ENCODE measurements around the gene PPP1R1C.

The PPP1R1C gene

DNA sequence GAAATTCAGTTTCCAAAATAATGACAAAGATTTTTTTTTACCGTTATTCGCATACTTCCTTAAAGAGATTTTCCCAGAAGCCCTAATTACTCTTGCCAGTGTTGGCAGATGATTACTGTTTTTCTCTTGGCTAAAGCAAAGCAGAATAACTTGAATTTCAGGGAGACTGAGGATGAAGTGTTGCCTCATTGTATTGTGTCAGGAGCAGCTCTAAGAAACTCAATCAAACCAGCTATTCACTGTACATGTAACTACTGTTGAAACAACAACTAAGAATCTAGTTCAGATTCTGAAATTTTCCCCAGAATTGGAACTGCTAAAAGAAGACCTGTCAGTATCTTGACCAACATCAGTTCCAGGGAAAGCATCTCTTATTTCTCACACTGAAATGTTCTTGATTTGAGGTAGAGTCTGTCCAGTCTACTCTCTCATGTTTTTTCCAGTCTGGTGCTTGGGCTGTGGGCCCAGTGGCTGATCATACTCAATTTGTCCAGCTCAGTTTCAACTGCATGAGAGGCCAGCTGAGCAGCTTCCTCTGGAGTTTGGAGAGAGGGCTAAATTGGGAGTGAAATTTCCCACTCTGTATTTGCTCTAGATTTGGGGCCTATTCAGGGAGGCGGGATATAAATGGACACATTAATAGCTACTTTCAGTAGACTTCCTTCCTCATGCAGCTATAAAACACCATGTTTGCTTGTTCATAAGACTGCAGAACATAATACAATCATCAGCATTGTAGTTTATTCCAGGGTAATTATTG lies 78.5 kb downstream of the PPP1R1C start:
- peak; percentile 67 for DNase-seq (ENCODE audit: low spot score)

GRCh38 chr2:182066400-182067087 lies 80.9 kb downstream of the PPP1R1C start:
- no peak for DNase-seq (ENCODE audit: low spot score)

GRCh38 chr2:182067393-182067792 lies 81.7 kb downstream of the PPP1R1C start:
- no peak for DNase-seq (ENCODE audit: low spot score)

GRCh38 chr2:182068811-182069210 lies 83.2 kb downstream of the PPP1R1C start:
- DNase-seq (ENCODE audit: low spot score): no peak

GRCh38 chr2:182069416-182069815 lies 83.8 kb downstream of the PPP1R1C start:
- no peak for DNase-seq (ENCODE audit: low spot score)

DNA sequence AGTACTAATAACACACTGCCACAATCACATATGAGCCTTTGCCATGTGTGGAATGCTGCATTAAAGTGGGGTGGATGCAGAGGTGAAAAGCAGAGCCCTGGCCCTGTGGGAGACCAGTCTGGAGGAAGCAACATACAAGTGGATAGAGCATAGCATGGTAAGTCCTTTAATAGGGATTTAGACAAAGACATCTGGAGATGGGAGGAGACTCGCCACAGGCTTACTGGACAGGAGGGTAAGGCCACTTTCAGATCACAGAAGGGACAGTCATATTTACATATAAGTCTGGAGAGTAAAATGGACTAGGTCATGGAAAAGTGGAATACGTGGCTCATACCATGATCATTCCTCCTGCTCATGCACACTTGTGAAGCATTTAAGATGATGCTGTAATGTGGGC lies 84.3 kb downstream of the PPP1R1C start:
- DNase-seq (ENCODE audit: low spot score): no peak

DNA sequence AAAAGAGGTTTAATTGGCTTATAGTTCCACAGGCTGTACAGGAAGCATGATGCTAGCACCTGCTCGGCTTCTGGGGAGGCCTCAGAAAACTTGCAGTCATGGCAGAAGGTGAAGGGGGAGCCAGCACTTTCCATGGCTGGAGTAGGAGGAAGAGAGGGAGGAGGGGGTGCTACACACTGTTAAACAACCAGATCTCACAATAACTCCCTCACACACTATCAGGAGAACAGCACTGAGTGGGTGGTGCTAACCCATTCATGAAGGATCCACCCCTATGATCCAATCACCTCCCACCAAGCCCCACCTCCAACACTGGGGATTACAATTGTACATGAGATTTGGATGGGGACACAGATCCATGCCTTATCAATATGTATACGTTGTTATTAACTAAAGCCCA lies 85.1 kb downstream of the PPP1R1C start:
- DNase-seq (ENCODE audit: low spot score): no peak

DNA sequence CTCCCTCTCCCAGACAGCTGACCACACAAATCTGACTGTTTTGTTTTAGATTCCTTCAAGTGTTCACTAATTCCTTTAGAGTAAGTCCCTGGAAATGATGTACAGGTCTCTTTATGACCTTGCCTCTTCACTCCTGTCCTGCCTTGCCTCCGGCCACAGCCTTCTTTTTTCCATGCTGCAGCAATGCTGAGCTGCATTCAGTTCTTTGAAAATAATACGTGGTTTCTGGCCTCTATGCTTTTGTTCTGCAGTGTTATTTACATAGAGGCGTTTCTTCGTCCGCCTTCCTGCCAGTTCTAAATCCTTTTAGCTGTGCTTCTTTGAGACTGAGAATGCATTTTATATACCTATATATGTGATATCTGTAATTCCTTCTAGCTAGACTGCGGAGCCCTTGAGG lies 87.2 kb downstream of the PPP1R1C start:
- DNase-seq (ENCODE audit: low spot score): no peak

GRCh38 chr2:182073613-182074012 lies 88.0 kb downstream of the PPP1R1C start:
- DNase-seq (ENCODE audit: low spot score): no peak

- DNase-seq (ENCODE audit: low spot score): no peak
Observed at GRCh38 chr2:182077023-182077422, 91.4 kb downstream of the PPP1R1C start.

- no peak for DNase-seq (ENCODE audit: low spot score)
Observed at GRCh38 chr2:182077448-182078142, 91.9 kb downstream of the PPP1R1C start.

GRCh38 chr2:182078988-182079602 lies 93.4 kb downstream of the PPP1R1C start:
- no peak for DNase-seq (ENCODE audit: low spot score)

DNA sequence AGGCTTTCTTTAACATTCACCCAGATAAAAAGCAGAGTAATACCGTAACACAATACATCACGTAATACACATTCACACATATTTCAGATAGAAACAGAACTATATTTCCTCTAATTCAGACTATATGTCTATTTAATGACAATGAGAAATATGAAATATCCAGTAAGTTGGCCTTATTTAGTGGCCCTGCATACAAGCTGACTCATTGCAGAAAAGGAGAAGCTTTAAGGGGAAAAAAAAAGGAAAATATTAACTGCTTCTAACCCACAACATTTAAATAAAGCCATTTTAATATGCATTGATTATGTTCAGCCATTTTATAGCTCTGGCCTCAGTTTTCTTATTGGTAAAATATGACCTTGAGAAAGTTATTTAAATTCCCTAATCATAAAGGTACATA lies 94.8 kb downstream of the PPP1R1C start:
- DNase-seq (ENCODE audit: low spot score): no peak

- no peak for DNase-seq (ENCODE audit: low spot score)
Observed at GRCh38 chr2:182081602-182082260, 96.1 kb downstream of the PPP1R1C start.

- no peak for DNase-seq (ENCODE audit: low spot score)
Observed at GRCh38 chr2:182088681-182089320, 103.1 kb downstream of the PPP1R1C start.

DNA sequence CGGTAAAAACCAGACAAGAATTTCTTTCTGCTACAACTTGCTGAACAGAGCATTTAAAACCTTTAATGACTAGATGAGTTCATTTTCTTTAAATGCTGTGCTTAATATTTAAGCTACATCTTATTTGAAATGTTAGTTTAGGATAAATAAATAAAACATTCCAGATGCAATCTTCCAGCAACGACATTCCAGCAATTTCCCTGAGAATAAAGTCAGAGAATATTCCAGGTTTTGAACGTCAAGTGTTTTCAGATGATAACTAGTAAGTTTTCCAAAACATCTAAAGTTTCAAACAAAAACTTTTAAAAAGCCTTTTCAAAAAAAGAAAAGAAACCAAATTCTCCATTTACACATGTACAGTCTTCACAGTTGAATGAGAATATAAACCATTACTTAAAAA lies 104.8 kb downstream of the PPP1R1C start:
- DNase-seq (ENCODE audit: low spot score): no peak

DNA sequence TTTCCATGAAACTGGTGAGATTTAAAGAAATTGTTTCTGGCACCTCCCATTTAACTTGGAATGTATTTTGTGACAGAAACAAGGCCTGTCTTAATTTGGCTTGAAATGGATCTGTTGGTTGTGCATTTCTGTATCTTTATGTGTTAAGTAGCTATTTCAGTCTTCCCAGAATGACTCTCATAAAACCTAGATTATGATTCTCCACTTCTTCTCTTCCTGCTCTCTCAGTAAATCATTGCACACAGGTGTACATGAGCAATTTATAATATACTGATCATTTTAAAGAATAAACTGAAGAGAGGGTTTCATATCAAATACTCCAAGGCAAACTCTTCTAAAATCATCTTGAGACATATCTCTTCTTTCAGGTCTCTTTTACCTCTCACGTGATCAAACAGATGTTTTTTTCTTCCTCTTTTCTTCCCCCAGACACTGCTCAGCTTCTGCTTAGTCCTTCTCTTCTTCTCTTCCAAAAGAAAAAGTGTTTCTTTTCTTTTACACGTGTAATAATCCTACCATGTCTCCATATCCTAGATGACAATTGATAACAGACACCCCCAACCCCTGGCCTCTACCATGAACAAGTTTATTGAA lies 112.0 kb downstream of the PPP1R1C start:
- DNase-seq (ENCODE audit: low spot score): no peak

- no peak for DNase-seq (ENCODE audit: low spot score)
Observed at GRCh38 chr2:182098648-182099047, 113.0 kb downstream of the PPP1R1C start.

GRCh38 chr2:182101263-182101662 lies 115.6 kb downstream of the PPP1R1C start:
- no peak for DNase-seq (ENCODE audit: low spot score)

DNA sequence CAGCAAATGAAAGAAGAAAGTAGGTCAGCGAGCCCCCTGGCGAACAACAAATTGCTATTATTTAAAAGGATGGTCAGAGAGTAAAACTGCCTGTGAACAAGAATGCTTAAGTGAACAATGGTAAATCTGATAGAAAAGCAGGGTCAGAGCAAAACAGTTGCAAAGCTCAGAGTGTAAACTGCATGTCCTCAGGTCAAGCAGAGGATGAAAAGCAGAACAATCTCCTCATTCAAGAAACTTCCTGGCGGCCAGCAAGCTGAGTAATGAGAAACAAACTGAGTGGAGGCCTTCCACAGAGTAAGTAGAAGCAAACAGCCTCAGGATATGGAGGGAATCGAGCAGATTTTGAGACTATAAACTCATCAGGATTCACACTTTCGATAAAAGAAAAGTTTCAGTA lies 117.9 kb downstream of the PPP1R1C start:
- no peak for DNase-seq (ENCODE audit: low spot score)

- DNase-seq (ENCODE audit: low spot score): no peak
Observed at GRCh38 chr2:182110347-182110746, 124.7 kb downstream of the PPP1R1C start.
